GM12878 (cell line): ENCODE results near the gene CFAP74. TPM values are rescaled to one million over a fixed set of nuclear protein-coding genes. Genes with fewer than 3 reads are reported as not detected.
A peak's percentile ranks its signal among the peaks of the same experiment; 100 is the strongest.

ENCODE experiments used
- ATAC-seq: fragments of 200-7000 bp; cut with Tn5 transposase; 3 replicates; pipeline ENCODE4 v1.9.1; 2020; ENCODE audit warnings: mild to moderate bottlenecking, moderate library complexity
- BruUV-seq: library from RNA; stranded (reverse); fragments of 400-500 nt; replicated peaks from 2 replicates; lab custom pipeline; 2021; lab: Mats Ljungman, UMichigan
- CTCF ChIA-PET: fragments of 300-600 bp; sonication (Branson Sonifier 250); formaldehyde crosslinking; extraction: SDS; loops from one replicate; lab custom pipeline; 2021; ENCODE audit warnings: inconsistent platforms; lab: Yijun Ruan, JAX
- POLR2A ChIA-PET: fragments of 350-600 bp; formaldehyde crosslinking; extraction: SDS; loops from one replicate; lab custom pipeline; 2021; ENCODE audit warnings: inconsistent platforms; lab: Charles Lee
- RAD21 ChIA-PET: fragments of 300-600 bp; sonication (Branson Sonifier 250); formaldehyde crosslinking; loops from one replicate; lab custom pipeline; 2023; ENCODE audit warnings: antibody characterized with exemption; ENCODE audit not compliant: unreplicated experiment; lab: Charles Lee
- SMC1A ChIA-PET: fragments of 300-600 bp; sonication (Branson Sonifier 250); formaldehyde crosslinking; loops from one replicate; lab custom pipeline; 2023; ENCODE audit not compliant: unreplicated experiment, uncharacterized antibody; lab: Charles Lee
- DNase-seq: peaks from one replicate; pipeline ENCODE4 v3.0.0-alpha.2; 2011; ENCODE audit warnings: low read depth, low spot score
- FAIRE-seq: peaks from 3 replicates; lab custom pipeline; 2011; peaks lifted over from hg19 to GRCh38; lab: Jason Lieb, UNC
- H2AFZ ChIP-seq: 2 replicates; pipeline ENCODE4 v1.6.0; 2011; ENCODE audit warnings: low read depth, low read length, control low read depth; ENCODE audit not compliant: control insufficient read depth
- H3K27ac ChIP-seq: 2 replicates; pipeline ENCODE4 v1.5.1; 2011; ENCODE audit warnings: control low read depth; ENCODE audit not compliant: control insufficient read depth, insufficient read depth
- H3K27me3 ChIP-seq, 2 experiments: replicated peaks in 1 of 2; 2 replicates each; pipeline versions ENCODE4 v1.6.0 to v1.6.1; 2011; ENCODE audit warnings: low read length in 1 of 2; ENCODE audit not compliant: control insufficient read depth in 2 of 2, insufficient read depth in 2 of 2
- H3K36me3 ChIP-seq, 2 experiments: 2 replicates each; pipeline ENCODE4 v1.5.1; 2011; ENCODE audit warnings: low read length in 1 of 2; ENCODE audit not compliant: control insufficient read depth in 2 of 2, insufficient read depth in 2 of 2
- H3K4me1 ChIP-seq: 2 replicates; pipeline ENCODE4 v1.6.1; 2011; ENCODE audit warnings: mild to moderate bottlenecking, low read length, moderate library complexity, mixed read lengths; ENCODE audit not compliant: control insufficient read depth, insufficient read depth
- H3K4me2 ChIP-seq: 2 replicates; pipeline ENCODE4 v1.6.0; 2011; ENCODE audit warnings: control low read depth; ENCODE audit not compliant: control insufficient read depth, insufficient read depth
- H3K4me3 ChIP-seq: fragments of 200-600 bp; sonication (generic); 2 replicates; pipeline ENCODE4 v1.5.1; 2016
- H3K79me2 ChIP-seq: 2 replicates; pipeline ENCODE4 v1.6.0; 2011; ENCODE audit warnings: low read length; ENCODE audit not compliant: control insufficient read depth, insufficient read depth
- H3K9ac ChIP-seq: 2 replicates; pipeline ENCODE4 v1.8.0; 2011; ENCODE audit warnings: low read length, control low read depth, mixed read lengths; ENCODE audit not compliant: control insufficient read depth, insufficient read depth
- H3K9me3 ChIP-seq: replicated peaks from 3 replicates; pipeline ENCODE4 v1.5.1; 2011; ENCODE audit warnings: mild to moderate bottlenecking, low read length; ENCODE audit not compliant: control insufficient read depth, insufficient read depth
- H4K20me1 ChIP-seq: 2 replicates; pipeline ENCODE4 v1.6.0; 2011; ENCODE audit not compliant: control insufficient read depth, insufficient read depth
- EZH2 ChIP-seq: IDR thresholded peaks from 2 replicates; pipeline ENCODE4 v1.6.1; 2012; ENCODE audit warnings: low read depth, mild to moderate bottlenecking, control low read depth, inconsistent platforms, low read length, borderline replicate concordance; ENCODE audit not compliant: control insufficient read depth
- IRF3 ChIP-seq: fragments of 450-650 bp; IDR thresholded peaks from 2 replicates; pipeline ENCODE4 v1.6.1; 2014; ENCODE audit warnings: mild to moderate bottlenecking
- PRDM15 ChIP-seq: fragments of 450-650 bp; formaldehyde crosslinking; IDR thresholded peaks from 2 replicates; pipeline ENCODE4 v1.4.0; 2020; ENCODE audit warnings: mild to moderate bottlenecking, moderate library complexity
- RBBP5 ChIP-seq: fragments of 200-600 bp; sonication (generic); conservative IDR thresholded peaks from 2 replicates; pipeline ENCODE4 v1.6.1; 2016
- SP1 ChIP-seq: IDR thresholded peaks from one replicate; pipeline ENCODE4 v1.6.1; 2011; ENCODE audit warnings: low read depth, low read length
- TBL1XR1 ChIP-seq: IDR thresholded peaks from 2 replicates; pipeline ENCODE4 v1.6.1; 2012; ENCODE audit warnings: low read depth, low read length, improper control_type of control experiment
- ZNF217 ChIP-seq: fragments of 450-650 bp; IDR thresholded peaks from 2 replicates; pipeline ENCODE4 v1.6.1; 2017; ENCODE audit warnings: antibody characterized with exemption, mild to moderate bottlenecking
- WGBS: methylation state at CpG from one replicate; pipeline ENCODE4 v1.1.6; 2016; ENCODE audit warnings: low lambda C conversion rate; ENCODE audit not compliant: insufficient replicate concordance, insufficient coverage; ENCODE audit errors: missing lambda C conversion rate; 5-methylcytosine and 5-hydroxymethylcytosine counted together
- in situ Hi-C: fragments of 300-500 bp; cut with MboI; formaldehyde crosslinking; loops from 9 replicates; pipeline ENCODE4 v1.14.3; 2018; ENCODE audit warnings: mixed read lengths
- intact Hi-C: fragments of 100-400 bp; cut with micrococcal nuclease; formaldehyde crosslinking; loops from one replicate; pipeline ENCODE4 v1.14.2; 2022; ENCODE audit not compliant: unreplicated experiment
- polyA plus RNA-seq, 11 experiments: library from polyadenylated mRNA; depleted of rRNA in 4 of 11; unstranded in 6 of 11; stranded (reverse) in 5 of 11; fragments of >200 nt; fragmentation: Nextera tagmentation in 4 of 11; fragmentation: Illumina TruSeq in 1 of 11; extraction: Ambion mirVana in 4 of 11; extraction: Trizol in 1 of 11; gene quantifications; 1 replicate in 1 of 11; 2 replicates in 10 of 11; pipeline versions ENCODE4 v1.2.1 to v1.2.3, GENCODE V29; 2011 to 2016; ENCODE audit warnings: inconsistent platforms in 2 of 11, missing spikeins in 2 of 11, low read depth in 1 of 11
- total RNA-seq, 4 experiments: library from RNA; depleted of rRNA in 3 of 4; stranded (reverse); fragments of >200 nt in 3 of 4; fragmentation: Illumina TruSeq in 1 of 4; extraction: Trizol in 1 of 4; gene quantifications; 2 replicates each; pipeline versions ENCODE4 v1.2.1 to v1.2.3, GENCODE V29; 2013 to 2021

Gene CFAP74
- total and polyA plus RNA-seq, 10 of the 15 experiments (the other 5 are each of a cell fraction or from before 2014, with no cell fraction given): 0.01 TPM; not detected in 9

- peak overlapping the region; percentile 71 for H2AFZ ChIP-seq
- FAIRE-seq: no peak
- 68% methylated on average over 6 of the region's 6 CpGs for WGBS
These were observed 83.5 kb downstream of the CFAP74 start for GRCh38 chr1:1920057-1920607.

More at GRCh38 chr1:1920057-1920607, 83.5 kb downstream of the CFAP74 start:
- Histone ChIP-seq H3K79me2 (no peaks in the 10 kb centered on the region), H3K9ac (no peak overlapping the region), H3K4me3 (no peak overlapping the region), H3K4me2 (peak overlapping the region; percentile 98), H3K27ac (no peak overlapping the region), H3K36me3 (no peaks in the 10 kb centered on the region), H3K4me1 (peaks cover 7% of the 10 kb centered on the region), H3K9me3 (no peaks in the 10 kb centered on the region), H3K27me3 (peaks cover 0 to 2% of the 10 kb centered on the region in 2 experiments; a peak in 1 of 4 replicates), H4K20me1 (no peaks in the 10 kb centered on the region)
- BruUV-seq: no TSS peak
- ChIA-PET CTCF (no interaction called here), SMC1A (no interaction called here), RAD21 (no interaction called here), POLR2A (no interaction called here)
- TF ChIP-seq TBL1XR1: no peak
- TF ChIP-seq EZH2: no peak
- no peak for TF ChIP-seq RBBP5
- no peak for TF ChIP-seq PRDM15
- no peak for TF ChIP-seq ZNF217
- no peak for TF ChIP-seq SP1
- TF ChIP-seq IRF3: no peak
- no peak for ATAC-seq
- DNase-seq: no peak
- in situ Hi-C loops (no loop called here), intact Hi-C loops (no loop called here)
